GM12891 (cell line): ENCODE data around the gene SCAI.
"Not testable (repeated sequence)": the region's sequence is repeated elsewhere in the genome, so short reads cannot be mapped to it uniquely, and the experiment has no call there.

Source experiments
- DNase-seq: peaks from one replicate; pipeline ENCODE4 v3.0.0; 2011; ENCODE audit warnings: low spot score; ENCODE audit not compliant: insufficient read length
- FAIRE-seq: peaks from 2 replicates; lab custom pipeline; 2011; peaks lifted over from hg19 to GRCh38; lab: Jason Lieb, UNC
- PAX5 ChIP-seq: IDR thresholded peaks from 2 replicates; pipeline ENCODE4 v1.6.1; 2011; ENCODE audit warnings: low read length, moderate library complexity, mild to moderate bottlenecking; ENCODE audit not compliant: insufficient read depth, severe bottlenecking
- POLR2A ChIP-seq: IDR thresholded peaks from 2 replicates; pipeline ENCODE4 v1.6.1; 2011; ENCODE audit warnings: low read depth, low read length, control low read depth
- POLR2AphosphoS5 ChIP-seq: IDR thresholded peaks from 2 replicates; pipeline ENCODE4 v1.6.1; 2011; ENCODE audit warnings: low read depth, low read length, control low read depth
- POU2F2 ChIP-seq: IDR thresholded peaks from 2 replicates; pipeline ENCODE4 v1.6.1; 2011; ENCODE audit warnings: low read depth, mild to moderate bottlenecking, control low read depth, low read length, moderate library complexity
- SPI1 ChIP-seq: IDR thresholded peaks from 2 replicates; pipeline ENCODE4 v1.6.1; 2011; ENCODE audit warnings: low read depth, low read length, control low read depth
- TAF1 ChIP-seq: IDR thresholded peaks from 2 replicates; pipeline ENCODE4 v1.6.1; 2011; ENCODE audit warnings: low read depth, low read length, control low read depth

The SCAI gene

DNA sequence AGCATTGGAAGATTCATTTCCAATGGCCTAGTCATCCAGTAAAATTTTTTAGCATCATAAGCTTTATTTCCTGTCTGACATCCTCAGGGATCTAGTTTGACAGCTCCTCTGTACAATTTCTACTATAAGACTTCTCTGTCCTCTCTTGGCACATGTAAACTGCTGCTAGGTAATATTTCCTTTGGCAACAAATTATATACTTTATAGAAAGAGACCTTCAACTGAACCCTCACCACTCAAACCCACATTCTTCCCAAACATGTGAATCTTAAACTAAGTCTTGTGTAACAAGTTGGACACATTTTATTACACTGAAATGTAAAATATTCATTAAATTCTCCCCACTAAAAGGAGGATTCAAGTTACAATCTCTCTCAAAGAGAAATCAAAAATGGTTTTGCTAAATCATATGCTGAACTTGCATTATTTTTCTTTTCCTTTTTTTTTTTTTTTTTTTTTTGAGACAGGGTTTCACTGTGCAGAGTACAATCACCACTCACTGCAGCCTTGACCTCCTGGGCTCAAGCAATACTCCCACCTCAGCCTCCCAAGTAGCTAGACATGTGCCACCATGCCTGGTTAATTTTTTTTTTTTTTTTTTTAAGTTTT lies 36.9 kb downstream of the SCAI start:
- no peak for DNase-seq
- FAIRE-seq = no peak
- no peak for TF ChIP-seq POLR2A
- no peak for TF ChIP-seq SPI1
- TF ChIP-seq TAF1 = no peak
- TF ChIP-seq POU2F2 = no peak
- no peak for TF ChIP-seq POLR2AphosphoS5
- no peak for TF ChIP-seq PAX5

- FAIRE-seq = no peak
- TF ChIP-seq POLR2AphosphoS5 = no peak
- no peak for TF ChIP-seq POLR2A
- no peak for DNase-seq
Measured at GRCh38 chr9:125103770-125104460, 39.4 kb downstream of the SCAI start.

DNA sequence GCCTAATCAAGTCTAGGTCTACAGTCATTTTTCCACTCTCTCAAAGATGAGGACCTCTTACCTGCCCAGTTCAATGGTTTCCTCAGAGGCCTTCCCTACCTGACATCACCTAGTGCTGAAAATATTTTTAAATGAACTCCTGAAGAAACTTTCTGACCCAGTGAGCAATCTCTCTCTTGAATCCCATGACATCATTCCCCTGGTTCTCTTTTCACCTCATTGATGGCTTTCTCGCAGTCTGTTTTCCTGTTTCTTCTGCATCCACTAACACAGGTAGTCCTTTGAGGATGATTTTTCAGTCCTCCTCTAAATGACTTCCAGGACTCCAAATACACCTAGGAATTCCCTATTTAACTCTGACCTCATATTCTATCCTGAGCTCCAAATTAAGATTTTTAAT lies 40.3 kb downstream of the SCAI start:
- FAIRE-seq = no peak
- DNase-seq = no peak
- TF ChIP-seq SPI1 (no peak), TAF1 (no peak), POU2F2 (no peak), POLR2A (no peak), PAX5 (no peak), POLR2AphosphoS5 (no peak)

GRCh38 chr9:125100822-125101221 lies 42.5 kb downstream of the SCAI start:
- no peak for FAIRE-seq
- no peak for TF ChIP-seq POU2F2
- no peak for DNase-seq

DNA sequence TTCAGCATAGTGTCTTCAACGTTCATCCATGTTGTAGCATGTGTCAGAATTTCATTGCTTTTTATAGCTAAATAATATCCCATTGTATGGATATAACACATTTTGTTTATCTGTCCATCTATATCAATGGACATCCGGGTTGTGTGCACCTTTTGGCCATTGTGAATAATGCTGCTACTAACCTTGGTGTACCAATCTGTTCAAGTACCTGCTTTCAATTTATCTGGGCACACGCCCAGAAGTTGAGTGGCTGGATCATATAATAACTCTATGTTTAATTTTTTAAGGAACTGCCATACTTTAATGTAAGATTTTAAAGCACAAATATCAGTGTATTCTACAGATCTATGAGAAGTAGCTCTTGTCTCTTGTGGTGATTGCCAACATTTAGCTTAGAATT lies 43.5 kb downstream of the SCAI start:
- FAIRE-seq (no peak), DNase-seq (no peak)
- TF ChIP-seq POU2F2 = no peak
- TF ChIP-seq PAX5 = no peak
- no peak for TF ChIP-seq POLR2AphosphoS5
- no peak for TF ChIP-seq POLR2A
- TF ChIP-seq SPI1 = no peak
- no peak for TF ChIP-seq TAF1

DNA sequence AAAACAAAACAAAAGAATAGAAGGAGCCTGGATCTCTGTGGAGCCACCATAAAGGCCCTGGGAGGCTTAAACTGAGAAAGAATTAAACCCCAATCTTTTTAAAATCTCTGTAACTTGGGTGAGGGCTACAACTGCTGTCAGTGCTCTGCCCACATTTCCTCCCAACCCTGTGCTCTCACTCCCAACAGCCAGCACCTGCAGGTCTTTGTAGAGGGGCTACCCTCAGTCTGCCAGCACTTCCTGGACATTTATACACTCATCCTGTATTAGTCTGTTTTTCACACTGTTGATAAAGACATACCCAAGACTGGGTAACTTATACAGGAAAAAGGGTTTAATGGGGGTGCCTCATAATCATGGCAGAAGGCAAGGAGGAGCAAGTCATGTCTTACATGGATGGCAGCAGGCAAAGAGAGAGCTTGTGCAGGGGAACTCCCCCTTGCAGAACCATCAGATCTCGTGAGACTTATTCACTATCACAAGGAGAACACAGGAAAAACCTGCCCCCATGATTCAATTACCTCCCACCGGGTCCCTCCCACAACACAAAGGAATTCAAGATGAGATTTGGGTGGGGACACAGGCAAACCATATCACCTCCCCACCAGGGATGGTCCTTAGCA lies 47.4 kb downstream of the SCAI start:
- FAIRE-seq = no peak
- no peak for TF ChIP-seq SPI1
- TF ChIP-seq TAF1 = no peak
- DNase-seq = no peak

DNA sequence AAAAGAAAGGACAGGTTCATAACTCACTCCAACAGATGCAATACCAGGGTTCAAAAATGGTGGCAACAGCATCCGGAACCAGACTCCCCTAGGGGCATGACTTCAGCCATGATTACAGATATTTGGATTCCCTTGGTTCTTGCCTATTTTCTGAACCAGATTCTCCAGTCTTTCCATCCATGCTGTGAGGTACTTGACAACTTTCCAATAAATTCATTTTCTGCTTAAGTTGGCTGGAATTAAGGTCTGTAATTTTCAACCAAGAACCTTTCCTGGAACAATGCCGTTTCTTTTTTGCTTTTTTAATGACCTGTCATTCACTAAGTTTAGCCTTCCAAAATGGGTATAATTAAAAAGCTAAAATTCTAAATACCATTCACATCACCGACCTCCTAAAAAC lies 52.2 kb downstream of the SCAI start:
- FAIRE-seq = no peak

DNA sequence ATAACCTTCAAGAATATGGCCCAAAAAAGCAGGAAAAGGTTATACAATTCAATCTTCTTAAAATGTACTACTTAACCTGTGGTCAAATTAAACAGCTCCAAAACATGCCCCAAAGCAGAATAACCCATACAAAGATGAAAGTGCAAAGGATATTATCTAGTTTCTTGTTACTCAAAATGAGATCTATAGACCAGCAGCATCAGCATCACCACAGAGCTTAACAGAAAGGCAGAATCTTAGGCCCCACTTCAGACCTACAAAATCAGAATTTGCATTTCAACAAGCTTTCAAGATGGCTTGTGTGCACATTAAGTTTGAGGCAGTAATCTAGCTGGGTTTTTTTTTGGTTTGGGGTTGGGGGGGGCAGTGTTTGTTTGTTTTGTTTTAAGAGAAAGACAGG lies 54.0 kb downstream of the SCAI start:
- FAIRE-seq = no peak
- DNase-seq = no peak
- TF ChIP-seq SPI1 = no peak
- TF ChIP-seq TAF1 = no peak
- TF ChIP-seq POLR2AphosphoS5 = no peak
- TF ChIP-seq POU2F2 = no peak
- TF ChIP-seq POLR2A = no peak

More for the DNA sequence above, 52.2 kb downstream of the SCAI start:
- no peak for DNase-seq
- TF ChIP-seq POLR2AphosphoS5 (no peak), POLR2A (no peak), TAF1 (no peak), POU2F2 (no peak), SPI1 (no peak), PAX5 (no peak)

DNA sequence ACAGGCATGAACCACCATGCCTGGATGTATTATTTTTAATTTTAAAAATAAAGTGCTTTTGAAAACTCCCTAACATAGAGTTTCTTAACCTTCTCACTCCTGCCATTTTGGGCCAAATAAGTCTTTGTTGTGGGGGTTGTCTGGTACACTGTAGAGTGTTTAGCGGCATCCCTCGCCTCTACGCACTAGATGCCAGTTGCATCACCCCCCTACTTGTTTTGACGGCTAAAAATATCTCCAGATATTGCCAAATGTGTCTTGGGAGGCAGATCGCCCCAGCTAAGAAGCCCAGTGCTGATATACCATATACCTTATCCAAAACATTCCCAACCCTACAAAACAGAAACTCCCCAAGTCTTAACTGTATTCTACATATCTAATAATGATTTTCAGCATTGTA lies 54.6 kb downstream of the SCAI start:
- TF ChIP-seq SPI1 (no peak), TAF1 (no peak), POLR2AphosphoS5 (no peak), PAX5 (no peak), POU2F2 (no peak), POLR2A (no peak)
- FAIRE-seq (no peak), DNase-seq (no peak)

DNA sequence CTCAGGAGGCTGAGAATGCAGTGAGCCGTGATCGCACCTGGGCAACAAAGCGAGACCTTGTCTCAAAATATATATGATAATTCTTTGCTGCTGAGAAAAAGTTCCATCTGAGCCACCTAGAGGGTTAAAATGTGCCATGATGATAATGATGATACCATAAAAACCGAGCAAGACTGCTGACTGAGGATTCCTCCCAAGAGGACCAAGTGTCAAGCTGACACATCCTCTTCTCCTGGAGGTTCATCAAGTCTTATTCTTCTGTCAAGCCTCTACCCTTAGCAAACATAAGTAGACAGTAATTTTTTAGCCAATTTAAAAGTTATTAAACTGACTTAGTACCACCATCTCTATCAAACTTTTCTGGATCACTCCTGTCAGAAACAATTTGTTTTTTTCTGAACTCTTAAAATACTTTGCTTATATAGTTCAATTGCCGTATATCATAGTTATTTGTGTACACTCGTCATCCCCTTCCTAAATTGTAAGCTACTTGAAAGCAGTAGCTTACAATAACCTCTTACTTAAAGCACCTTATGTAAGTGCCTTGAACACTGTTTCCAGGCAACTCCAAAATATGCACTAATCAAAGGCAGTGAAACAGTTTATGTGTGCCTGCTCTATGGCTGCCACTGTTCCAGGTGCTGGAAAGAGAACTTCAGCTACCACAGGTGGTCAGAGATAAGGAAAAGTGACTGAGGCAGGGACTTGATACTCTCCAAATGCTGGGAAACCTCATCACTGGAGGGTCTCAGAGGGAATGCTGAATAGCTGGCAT lies 57.4 kb downstream of the SCAI start:
- TF ChIP-seq POU2F2 = no peak
- TF ChIP-seq SPI1 = no peak
- TF ChIP-seq POLR2AphosphoS5 = no peak
- no peak for TF ChIP-seq PAX5
- TF ChIP-seq POLR2A = no peak
- no peak for TF ChIP-seq TAF1
- DNase-seq (no peak), FAIRE-seq (no peak)

DNA sequence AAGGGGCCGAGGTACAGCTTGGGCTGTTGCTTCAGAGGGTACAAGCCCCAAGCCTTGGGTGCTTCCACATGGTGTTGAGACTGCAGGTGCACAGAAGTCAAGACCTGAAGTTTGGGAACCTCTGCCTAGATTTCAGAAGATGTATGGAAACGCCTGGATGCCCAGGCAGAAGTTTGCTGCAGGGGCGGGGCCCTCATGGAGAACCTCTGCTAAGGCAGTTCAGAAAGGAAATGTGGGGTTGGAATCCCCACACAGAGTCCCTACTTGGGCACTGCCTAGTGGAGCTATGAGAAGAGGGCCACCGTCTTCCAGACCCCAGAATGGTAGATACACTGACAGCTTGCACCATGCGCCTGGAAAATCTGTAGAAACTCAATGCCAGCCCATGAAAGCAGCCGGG lies 61.1 kb downstream of the SCAI start:
- FAIRE-seq, DNase-seq: not testable (repeated sequence)

GRCh38 chr9:125080797-125081196 lies 62.5 kb downstream of the SCAI start:
- not testable (repeated sequence) for FAIRE-seq, DNase-seq
